ENCODE data around the gene BLVRA.

DNA sequence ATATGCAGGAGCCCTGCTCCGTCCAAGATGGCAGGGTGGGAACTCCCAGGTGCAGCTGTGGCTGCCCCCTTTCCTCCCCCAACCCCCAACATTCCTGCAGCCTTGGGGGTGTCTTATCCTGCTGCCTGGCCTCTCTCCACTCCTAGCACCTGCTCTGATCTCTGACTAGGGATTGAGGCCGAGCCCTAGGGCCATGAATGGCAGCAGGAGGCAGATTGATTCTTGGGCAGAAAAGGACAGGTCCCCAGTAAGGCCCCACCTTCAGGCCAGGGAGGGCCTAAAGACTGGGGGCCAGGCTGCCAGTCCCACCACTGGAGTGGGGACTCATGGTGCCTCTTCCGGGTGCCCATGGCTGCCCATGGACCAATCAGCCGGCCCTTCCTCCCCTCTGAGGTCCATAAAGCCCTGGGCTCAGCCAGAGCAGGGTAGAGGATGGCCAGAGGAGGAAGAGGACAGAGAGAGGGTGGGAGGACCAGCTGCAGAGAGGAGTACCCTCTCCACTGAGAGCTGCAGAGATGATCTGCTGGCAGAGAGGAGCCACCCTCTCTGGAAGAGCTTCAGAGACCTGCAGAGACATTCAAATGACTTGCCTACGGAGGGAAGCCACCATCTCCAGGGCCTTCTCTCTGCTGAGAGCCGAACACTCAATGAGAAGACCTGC lies 20.9 kb upstream of the BLVRA start:
- TF ChIP-seq, protein P1, sequence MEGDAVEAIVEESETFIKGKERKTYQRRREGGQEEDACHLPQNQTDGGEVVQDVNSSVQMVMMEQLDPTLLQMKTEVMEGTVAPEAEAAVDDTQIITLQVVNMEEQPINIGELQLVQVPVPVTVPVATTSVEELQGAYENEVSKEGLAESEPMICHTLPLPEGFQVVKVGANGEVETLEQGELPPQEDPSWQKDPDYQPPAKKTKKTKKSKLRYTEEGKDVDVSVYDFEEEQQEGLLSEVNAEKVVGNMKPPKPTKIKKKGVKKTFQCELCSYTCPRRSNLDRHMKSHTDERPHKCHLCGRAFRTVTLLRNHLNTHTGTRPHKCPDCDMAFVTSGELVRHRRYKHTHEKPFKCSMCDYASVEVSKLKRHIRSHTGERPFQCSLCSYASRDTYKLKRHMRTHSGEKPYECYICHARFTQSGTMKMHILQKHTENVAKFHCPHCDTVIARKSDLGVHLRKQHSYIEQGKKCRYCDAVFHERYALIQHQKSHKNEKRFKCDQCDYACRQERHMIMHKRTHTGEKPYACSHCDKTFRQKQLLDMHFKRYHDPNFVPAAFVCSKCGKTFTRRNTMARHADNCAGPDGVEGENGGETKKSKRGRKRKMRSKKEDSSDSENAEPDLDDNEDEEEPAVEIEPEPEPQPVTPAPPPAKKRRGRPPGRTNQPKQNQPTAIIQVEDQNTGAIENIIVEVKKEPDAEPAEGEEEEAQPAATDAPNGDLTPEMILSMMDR (IDR thresholded peaks at IDR 0.05; ENCODE audit: low read length), result no peak
- TF ChIP-seq EZH2 (optimal IDR thresholded peaks at IDR 0.05; ENCODE audit: low read depth, low read length) (no peak), EZH2phosphoT487 (IDR thresholded peaks at IDR 0.05; ENCODE audit: low read length) (no peak)
